HG03342 (cell line): ENCODE measurements around the gene EEF2.

Experiments used
- ATAC-seq: cut with Tn5 transposase; IDR thresholded peaks from one replicate; pipeline ENCODE4 v1.9.1; 2021; ENCODE audit warnings: mild to moderate bottlenecking, moderate library complexity; ENCODE audit not compliant: unreplicated experiment

EEF2 gene

DNA sequence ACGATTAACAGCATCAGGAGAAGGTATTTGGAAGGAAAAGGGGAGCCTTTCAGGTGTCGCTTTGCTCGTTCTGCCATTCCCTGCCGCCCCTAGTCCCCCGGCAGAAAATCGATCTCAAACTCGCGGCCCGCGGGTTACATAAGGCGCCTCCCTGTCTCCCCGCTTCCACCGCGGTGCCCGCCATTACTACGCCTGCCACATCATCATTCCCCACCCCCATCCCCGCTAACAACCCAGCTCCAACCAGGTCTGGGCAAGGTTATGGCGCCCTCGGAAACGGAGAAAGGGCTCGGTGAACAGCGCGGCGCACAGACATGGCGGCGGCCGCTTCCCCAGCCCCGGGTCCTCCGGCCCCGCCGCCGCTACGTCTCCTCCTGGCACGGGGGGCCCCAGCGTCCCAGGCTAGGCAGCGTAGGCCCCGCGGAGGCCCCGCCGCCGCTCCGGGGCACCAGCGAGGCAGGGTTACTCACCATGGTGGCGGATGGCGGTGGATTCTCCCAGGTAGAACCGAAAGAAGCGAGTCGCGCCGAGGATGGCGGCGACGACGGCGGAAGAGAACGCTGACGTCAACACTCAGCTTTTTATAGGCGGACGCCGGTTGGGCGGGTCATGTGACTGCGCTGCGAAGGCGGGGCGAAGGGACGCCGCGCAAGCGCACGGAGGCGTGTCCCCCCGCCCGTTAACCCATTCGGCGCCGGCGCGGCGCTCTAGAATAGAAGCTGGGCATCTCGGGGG is at the start of gene EEF2:
Gene EEF2 (minus strand): TSS at position 556 of the 735 bp plus-strand sequence. CDS start 83 bp downstream, at position 473.
- ATAC-seq, result no peak

DNA sequence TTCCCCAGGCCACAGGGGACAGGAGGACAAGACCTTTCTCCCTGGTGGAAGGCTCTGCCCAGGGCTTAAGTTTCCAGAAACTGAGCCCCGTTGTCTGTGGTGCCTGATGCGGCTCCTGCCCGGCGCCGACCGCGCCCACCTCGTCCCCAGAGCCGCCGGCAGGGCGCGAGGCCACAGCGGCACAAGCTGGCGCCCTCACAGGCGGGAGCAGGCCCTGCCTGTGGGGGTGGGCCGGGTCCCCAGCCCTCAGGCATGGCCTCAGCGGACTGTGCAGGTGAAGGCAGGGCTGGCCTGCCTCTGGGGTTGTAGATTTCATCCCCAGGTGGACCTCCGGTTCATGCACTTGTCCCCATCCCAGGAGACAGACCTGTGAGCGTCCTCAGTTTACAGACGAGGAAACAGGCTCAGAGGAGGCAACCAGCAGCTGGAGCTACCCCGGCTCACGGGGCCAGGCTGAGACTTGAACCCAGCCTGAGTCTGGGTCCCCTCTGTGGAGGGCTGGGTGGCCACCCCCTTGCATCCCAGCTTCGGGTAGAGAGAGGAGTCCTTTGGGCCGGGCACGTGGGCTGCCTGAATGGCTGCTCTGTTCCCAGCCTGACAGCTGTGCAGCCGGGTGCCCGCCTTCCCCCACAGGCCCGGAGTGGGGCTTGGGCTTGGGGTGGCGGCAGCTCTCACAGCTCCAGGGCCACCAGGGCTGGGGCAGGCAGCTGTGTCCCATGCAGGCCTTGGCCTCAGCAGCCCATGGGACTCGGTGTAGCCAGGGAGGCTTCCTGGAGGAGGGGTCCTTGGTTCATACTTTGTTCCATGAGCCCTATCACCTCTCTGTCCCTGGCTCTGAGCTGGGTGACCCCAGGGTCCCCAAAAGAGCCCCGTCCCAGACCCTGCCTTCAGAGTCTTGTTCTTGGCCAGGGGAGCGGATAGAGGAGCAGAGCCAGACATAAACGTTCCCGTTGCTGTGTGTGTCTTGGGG is 49.1 kb upstream of the EEF2 start:
- ATAC-seq, result no peak

DNA sequence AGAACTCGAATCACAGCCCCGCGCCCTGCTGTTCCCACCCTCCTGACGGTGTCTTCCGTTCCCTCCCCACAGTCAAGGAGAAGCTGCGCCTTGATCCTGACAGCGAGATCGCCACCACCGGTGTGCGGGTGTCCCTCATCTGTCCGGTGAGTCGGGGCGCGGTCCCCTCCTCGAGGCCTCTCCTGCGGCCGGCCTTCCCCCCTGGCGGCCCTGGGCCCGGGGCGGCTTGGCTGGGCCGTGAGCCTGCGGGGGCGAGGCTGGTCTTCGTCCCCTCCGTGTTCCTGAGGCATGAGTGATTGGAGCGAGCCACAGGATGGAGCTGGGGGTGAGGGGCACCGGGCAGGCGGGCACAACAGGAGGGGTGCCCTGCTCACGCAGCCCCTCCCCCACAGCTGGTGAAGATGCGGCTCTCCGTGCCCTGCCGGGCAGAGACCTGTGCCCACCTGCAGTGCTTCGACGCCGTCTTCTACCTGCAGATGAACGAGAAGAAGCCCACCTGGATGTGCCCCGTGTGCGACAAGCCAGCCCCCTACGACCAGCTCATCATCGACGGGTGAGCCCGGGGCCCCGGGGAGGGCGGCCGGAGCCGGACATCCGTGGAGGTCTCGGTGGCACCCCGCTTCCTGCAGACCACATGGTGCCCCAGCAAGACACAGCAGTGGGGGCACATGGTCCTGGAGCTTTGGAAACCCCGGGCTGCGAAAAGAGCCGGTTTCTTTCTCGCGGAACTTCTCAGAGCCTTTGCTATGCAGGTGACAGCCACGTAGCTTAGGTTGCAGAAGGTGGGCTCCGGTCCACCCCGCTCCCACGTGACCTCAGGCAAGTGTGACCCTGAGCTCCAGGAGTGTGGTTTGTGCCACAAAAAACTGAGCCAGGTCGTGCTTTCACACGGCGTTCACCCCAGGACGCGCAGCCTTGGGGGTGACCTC is 48.0 kb upstream of the EEF2 start:
- no peak for ATAC-seq

DNA sequence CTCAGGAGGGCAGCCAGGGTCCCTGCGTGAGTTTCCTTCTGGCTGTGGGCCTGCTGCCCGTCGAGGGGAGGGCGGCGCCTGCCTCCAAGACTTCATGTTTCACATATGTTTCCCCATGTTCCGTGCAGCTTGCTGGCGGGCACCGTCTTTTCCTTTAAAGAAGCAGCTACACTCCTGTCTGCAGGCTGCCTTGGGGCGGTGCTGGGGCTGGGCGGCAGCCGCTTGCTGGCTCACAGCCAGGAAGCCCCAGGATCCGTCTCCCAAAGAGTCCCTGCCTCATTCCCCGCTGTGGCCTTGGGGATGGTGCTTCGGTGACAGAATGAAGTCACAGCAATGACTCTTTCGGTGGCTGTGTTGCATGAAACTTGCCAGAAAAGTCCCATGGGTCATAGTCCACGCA is 47.2 kb upstream of the EEF2 start:
- no peak for ATAC-seq

DNA sequence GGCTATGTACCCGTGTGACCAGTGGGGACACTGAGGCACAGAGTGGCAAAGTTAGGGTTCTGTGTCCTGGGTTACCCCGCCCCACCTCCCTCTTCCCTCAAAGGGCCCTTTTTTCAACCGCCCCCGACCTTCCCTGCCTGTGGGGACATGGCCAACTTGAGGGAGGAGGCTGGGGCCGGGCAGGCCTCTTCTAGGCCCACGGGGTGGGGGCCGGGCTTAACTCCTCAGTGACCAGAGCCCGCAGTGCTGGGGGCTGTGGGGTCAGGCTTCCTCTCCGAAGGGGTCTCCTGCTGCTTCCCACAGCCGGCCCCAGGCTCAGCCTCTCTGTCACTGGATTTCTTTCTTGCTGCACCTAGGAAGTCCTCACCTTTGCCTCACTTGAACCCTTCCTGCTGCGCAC is 46.2 kb upstream of the EEF2 start:
- no peak for ATAC-seq

DNA sequence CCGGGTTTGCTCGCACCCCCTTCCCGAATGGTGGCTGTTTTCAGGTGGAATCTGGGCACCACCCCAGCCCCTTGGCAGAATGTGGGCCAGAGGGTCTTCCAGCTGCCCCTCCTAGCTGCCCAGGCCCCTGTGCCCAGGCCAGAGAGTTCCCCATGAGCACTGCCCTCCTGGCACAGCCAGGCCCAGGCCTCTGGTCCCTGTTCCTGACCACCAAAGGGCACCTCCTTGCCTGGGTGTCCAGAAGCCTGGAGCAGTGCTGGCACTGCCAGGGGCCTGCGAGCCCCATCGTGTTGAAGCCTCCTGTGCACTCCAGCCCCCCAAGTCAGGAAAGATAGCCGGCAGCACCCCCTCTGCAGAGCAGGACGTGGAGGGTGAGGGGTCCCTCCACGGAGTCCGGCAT is 45.7 kb upstream of the EEF2 start:
- ATAC-seq, result no peak

DNA sequence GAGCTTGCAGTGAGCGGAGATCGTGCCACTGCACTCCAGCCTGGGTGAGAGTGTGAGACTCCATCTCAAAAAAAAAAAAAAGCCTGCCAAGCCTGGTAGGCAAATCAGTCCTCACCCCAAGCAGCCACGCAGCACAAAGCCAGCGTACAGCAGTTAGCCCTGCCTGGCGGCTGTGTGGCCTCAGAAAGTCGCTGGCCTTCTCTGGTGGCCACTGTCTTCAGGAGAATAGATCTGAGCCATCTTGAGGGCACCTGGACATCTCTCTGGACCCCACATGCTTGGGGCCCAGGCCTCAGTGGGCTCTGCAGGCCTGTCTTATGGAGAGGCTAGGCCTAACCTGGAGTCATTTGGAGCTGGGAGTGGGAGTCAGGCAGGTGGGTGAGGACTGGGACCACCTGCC is 45.3 kb upstream of the EEF2 start:
- ATAC-seq, result no peak

DNA sequence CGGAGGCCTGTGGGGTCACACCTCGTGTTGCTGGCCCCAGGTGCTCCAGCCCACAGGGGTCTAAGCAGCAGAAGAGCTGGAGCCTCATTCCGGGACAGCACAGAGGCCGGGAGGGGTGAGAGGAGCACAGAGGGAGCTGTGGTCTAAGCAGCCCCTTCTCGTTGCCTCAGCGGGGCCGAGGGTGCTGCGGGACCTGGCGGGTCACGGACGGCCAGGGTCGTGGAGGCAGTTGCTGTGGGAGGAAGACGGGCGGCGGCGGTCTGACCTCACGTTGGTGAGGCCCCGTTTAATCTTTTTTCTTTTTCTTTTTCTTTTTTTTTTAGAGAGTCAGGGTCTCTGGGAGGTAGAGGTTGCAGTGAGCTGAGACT is 44.0 kb upstream of the EEF2 start:
- ATAC-seq, result no peak

DNA sequence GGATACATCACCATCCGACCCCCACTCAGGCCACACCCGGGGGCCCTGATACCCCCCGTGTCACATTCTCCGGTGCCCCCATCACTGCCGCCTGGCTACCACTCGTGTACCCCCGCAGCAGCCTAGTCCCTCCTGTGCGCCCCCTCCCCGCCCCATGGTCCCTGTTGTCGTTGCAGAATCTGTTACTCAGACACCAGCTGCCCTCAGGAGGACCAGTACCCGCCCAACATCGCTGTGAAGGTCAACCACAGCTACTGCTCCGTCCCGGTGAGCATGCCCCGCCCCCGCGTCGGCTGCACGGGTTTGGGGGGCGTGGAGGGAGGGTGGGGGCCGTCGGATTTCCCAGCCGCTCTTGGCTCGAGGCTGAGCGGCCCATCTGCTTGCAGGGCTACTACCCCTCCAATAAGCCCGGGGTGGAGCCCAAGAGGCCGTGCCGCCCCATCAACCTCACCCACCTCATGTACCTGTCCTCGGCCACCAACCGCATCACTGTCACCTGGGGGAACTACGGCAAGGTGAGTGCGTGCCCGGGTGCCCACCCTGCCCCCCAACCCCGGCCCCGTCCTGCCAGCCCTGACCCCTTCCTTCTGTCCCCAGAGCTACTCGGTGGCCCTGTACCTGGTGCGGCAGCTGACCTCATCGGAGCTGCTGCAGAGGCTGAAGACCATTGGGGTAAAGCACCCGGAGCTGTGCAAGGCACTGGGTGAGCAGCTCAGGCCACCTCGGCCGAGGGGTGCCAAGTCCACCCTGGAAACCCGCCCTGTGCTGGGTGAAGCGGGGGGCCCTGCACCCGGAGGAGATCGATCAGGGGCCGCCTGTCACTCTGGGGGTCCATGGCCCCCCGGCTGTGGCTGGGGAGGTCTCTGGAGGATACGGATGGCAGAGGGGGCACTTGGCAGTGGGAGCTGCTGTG is 43.3 kb upstream of the EEF2 start:
- ATAC-seq, result no peak

DNA sequence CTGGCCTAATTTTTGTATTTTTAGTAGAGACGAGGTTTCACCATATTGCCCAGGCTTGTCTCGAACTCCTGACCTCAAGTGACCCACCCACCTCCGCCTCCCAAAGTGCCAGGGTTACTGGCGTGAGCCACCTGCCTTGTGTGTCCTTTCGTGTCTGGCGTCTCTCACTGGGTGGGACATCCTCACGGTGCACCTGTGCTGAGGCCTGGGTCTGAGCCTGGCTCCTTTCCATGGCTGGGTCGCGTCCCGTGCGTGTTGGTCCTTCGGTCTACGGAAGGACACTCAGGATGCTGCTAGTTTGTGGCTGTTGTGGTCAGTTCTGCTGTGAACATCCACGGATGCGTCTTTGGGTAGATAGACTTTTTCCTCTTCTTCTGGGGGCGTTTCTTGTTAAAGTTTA is 41.9 kb upstream of the EEF2 start:
- no peak for ATAC-seq

DNA sequence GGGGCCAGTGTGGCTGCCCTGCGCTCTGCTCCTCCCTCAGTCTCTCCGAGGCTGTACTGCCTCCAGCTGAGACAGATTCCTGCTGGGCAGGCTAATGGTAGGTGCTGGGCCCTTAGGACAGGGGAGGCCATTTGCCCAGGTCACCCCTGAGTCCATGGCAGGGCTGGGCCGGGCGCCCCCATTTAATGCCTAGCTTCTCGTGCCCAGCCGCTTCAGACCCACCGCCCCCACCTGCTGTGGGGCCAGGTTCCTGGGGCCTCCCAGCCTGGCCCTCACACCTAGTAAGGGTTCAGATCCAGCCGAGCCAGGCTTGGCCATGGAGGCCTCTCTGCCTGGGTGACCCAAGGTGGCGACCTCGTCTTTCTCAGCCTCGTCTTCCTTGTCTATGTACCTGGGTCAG is 40.1 kb upstream of the EEF2 start:
- ATAC-seq, result no peak

DNA sequence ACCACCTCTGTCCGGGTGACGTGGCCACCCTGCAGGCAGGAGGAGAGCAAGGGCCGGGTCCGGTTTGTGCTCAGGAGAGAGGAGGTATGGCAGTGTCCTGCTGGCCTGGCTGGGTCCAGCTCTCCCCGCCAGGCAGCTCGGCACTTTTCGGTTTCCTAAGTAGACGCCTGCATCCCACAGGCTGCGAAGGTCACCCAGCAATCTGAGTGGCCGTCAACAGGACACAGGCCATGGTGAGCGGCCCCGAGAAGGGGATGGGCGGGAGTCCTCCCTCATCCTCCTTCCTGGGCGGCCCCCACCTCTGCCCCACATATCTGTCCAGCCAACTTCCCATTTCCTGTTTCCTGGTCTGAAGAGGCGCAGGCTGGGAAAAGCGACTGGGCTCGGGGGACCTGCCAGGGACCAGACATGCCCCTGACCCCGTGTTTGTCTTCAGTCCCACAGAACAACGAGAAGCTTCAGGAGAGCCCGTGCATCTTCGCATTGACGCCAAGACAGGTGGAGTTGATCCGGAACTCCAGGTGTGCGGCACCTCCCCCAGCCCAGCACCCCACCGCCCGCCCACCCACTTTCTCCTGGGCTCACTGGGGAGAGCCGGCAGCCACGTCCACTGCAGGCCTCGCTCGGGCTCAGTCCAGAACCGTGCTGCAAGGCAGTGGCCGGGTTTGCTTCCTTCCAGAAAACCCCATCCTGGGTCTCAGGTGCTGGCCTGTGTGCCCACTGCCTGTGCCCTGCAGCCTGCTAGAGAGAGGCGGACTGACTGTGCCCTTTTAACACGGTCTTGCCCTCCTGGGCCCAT is 38.5 kb upstream of the EEF2 start:
- ATAC-seq, result no peak

DNA sequence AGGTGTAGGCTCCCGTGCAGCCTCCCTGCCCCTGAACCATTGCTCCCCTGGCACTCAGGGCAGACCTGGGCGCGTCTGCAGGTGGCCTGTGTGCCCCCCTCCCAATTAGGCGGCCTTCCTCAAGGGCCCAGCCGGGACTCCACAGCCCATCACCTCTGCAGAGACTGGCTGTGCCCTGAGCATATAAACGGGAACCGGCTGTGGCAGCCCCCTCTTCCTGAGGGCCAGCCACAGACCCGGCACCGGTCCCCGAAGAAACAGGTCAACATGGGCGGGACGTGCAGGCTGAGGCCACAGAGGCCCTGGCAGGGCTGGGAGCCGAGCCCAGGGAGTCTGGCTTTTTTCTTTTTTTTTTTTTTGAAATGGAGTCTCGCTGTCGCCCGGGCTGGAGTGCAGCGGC is 34.3 kb upstream of the EEF2 start:
- no peak for ATAC-seq

DNA sequence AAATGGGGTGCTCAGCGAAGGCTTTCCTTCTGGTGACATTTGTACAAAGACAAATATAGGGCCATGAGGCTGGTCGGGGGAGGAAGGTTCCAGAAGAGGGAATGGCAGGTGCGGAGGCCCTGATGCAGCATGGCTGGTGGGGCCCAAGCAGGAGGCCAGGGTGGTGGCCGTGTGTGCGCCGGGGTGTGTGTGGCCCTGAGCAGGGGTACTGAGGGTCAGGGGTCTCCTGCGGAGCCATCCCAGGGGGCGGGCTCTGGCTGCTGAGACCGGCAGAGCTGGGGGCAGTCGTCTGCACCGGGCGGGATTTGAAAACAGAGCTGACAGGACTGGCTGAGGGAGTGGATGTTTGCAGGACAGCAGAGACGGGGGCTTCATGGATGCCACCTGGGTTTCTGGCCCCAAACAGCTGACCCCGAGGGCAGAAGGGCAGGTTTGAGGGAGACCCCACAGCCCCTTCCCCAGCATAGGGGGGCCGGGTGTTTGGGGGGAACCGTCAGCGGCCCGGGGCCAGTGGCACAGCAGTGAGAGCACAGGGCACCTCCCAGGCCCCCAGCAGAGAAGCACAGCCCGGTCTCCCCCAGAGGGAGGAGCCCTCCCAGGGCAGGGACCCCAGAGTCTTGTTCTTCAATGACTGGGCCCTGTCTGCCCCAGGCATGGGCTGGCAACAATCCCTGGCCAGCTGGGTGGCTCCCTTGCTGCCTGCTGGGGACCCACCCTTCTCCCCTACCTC is 33.7 kb upstream of the EEF2 start:
- no peak for ATAC-seq

DNA sequence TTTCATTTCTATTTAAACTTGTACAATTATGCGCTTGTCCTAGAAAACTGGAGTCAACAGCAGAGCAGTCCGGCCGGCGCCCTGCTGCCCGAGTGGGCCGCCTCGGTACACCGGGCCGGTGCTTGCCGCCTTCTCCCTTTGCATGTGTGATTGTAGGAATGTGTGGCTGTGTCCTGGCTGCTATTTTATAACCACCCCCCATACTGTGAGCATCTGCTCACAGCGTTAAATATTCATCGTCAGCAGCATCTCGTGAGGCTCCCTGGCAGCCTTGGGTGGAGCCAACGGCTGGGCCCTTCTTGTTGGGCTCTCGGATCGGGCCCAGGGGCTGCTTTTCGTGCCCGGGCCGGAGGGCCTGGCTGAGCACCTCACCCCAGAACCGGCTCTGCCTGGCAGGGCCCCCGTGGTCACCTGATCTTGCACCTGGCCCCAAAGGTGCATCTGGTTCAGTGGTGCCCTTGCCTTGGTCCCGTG is 32.9 kb upstream of the EEF2 start:
- ATAC-seq, result no peak

DNA sequence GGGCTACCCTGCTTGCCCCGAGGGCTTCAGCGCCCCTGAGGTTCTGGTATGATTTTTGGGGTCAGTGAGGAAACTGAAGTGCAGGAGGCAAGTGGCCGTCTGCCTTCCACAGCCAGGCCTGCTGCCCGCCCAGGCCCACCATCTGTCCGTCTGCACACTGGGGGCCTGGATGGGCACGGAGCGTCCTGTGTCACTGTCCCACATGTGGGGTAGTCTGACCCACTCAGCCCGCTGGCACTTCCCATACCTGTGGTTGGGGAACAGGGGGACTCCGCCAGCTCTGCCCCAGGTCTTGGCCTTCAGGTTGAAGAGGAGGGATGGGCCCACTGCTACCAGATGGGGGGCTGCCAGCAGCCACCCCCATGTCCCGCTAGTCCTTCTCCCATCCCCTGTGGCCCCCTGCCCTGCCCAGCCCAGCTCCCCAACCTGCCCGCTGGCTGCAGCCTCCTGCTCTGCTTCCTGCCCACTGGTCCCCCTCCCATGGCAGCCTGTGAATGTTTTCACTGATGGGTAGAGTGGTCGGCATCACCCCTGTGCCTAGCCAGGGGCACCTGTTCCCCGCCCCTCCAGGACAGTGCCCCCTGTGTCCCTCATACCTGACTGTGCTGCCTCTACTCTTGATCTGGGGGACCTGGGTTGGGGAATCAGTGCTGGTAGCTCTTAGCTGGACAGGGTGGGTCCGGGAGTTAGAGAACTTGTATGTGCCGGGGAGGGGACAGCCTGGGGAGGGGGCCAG is 31.8 kb upstream of the EEF2 start:
- no peak for ATAC-seq

DNA sequence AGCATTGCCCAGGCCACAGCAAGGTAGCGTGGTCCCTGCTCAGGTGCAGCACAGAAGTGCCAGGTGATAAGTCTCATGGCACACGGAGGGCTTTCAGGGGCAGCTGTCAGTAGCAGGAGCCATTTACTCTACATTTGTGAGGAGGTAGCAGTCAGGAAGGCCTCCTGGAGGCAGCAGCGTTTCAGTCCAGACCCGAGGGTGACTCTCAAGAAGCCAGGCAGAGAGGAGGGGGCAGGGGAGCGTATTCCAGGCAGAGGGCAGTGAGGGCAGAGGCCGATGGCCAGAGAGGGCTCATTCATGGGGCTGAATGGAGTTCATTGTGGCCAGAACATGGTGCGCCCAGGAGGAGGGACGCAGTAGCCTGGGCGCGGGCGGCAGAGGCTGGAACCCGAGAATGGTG is 31.2 kb upstream of the EEF2 start:
- no peak for ATAC-seq
